Measurements from ENCODE around the gene POLRMT.

DNA sequence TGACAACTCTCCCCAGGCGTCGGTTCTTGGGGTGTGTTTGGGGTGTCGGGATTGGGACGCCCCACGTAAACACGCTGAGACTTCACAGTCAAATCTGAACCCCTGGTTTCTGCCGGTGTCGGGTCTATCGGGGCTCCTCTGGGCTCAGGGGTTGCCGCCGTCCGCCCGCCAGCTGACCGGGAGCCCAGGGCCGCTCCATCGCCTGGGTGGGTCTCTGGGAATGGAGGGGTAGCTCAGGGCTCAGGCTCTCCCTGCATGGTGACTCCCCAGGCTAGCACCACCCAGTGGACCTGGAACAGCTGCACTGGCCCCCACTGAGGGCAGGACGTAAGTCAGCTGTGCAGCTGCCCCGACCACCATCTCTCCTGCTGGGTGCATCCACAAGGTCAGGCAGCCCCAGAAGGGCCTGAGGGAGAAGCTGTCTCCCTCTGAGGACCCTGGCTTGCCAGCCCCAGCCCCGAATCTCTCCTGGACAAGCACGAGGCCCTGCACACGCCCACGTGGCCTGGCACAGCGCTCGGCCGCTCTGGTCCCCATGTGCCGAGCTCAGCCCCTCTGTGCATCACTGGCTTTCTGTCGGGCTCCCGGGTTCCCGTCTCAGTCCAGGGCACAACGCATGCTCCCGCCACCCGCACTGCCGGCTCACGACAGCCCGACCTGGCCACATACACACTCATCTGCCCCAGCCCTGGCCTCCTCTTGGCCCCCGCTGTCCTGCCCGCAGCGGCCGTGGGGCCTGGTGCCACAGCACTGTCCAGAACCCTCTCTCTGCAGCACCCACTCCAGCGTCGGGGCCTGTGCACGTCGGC is 23.6 kb upstream of the POLRMT start:
- no peak for TF ChIP-seq POLR2A (IDR thresholded peaks at IDR 0.05)
- TF ChIP-seq, protein P1, sequence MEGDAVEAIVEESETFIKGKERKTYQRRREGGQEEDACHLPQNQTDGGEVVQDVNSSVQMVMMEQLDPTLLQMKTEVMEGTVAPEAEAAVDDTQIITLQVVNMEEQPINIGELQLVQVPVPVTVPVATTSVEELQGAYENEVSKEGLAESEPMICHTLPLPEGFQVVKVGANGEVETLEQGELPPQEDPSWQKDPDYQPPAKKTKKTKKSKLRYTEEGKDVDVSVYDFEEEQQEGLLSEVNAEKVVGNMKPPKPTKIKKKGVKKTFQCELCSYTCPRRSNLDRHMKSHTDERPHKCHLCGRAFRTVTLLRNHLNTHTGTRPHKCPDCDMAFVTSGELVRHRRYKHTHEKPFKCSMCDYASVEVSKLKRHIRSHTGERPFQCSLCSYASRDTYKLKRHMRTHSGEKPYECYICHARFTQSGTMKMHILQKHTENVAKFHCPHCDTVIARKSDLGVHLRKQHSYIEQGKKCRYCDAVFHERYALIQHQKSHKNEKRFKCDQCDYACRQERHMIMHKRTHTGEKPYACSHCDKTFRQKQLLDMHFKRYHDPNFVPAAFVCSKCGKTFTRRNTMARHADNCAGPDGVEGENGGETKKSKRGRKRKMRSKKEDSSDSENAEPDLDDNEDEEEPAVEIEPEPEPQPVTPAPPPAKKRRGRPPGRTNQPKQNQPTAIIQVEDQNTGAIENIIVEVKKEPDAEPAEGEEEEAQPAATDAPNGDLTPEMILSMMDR (IDR thresholded peaks at IDR 0.05): no peak

All from Peyer's patch (tissue), 4 donors.